Muscle of leg (tissue), 11 donors: ENCODE data around the gene XRCC1. TPM values are rescaled to one million over a fixed set of nuclear protein-coding genes. Genes with fewer than 3 reads are reported as not detected.
A peak's percentile ranks its signal among the peaks of the same experiment; 100 is the strongest.
"Not testable (repeated sequence)": the region's sequence is repeated elsewhere in the genome, so short reads cannot be mapped to it uniquely, and the experiment has no call there.

Source experiments
- DNase-seq: peaks from one replicate; pipeline ENCODE4 v3.0.0; 2013
- H3K27ac ChIP-seq: one replicate; pipeline ENCODE4 v1.5.1; 2013; ENCODE audit warnings: mild to moderate bottlenecking, low read length, control low read depth
- H3K27me3 ChIP-seq: one replicate; pipeline ENCODE4 v1.6.1; 2013; ENCODE audit warnings: low read length; ENCODE audit not compliant: control insufficient read depth, insufficient read depth
- H3K36me3 ChIP-seq: one replicate; pipeline ENCODE4 v1.6.1; 2013; ENCODE audit warnings: low read length; ENCODE audit not compliant: control insufficient read depth, insufficient read depth
- H3K4me1 ChIP-seq: one replicate; pipeline ENCODE4 v1.6.1; 2013; ENCODE audit warnings: low read length; ENCODE audit not compliant: control insufficient read depth, insufficient read depth
- H3K4me3 ChIP-seq: one replicate; pipeline ENCODE4 v1.5.1; 2013; ENCODE audit warnings: low read length, control low read depth
- H3K9me3 ChIP-seq: replicated peaks from 2 replicates; pipeline ENCODE4 v1.6.1; 2013; ENCODE audit warnings: low read depth, low read length; ENCODE audit not compliant: control insufficient read depth
- WGBS: methylation state at CpG from one replicate; pipeline ENCODE4 v1.1.5; 2013; ENCODE audit warnings: missing lambda C conversion rate; ENCODE audit not compliant: insufficient coverage; 5-methylcytosine and 5-hydroxymethylcytosine counted together
- polyA plus RNA-seq, 8 donors: library from polyadenylated mRNA; unstranded; fragments of 120-200 nt; gene quantifications; one replicate each; pipeline versions ENCODE4 v1.2.1 to v1.2.3, GENCODE V29; 2013; ENCODE audit warnings: inconsistent platforms in 1 of 8, low replicate concordance in 1 of 8; ENCODE audit not compliant: insufficient read length in 8 of 8, insufficient read depth in 1 of 8
- total RNA-seq: library from RNA; stranded (reverse); fragments of 120-200 nt; gene quantifications from one replicate; pipeline ENCODE4 v1.2.4, GENCODE V29; 2013

Gene XRCC1
- total and polyA plus RNA-seq, 9 donors, result 27.7 to 42.5 (median 34.8) TPM

- Histone ChIP-seq H3K4me1 (peaks cover 34% of the 10 kb centered on the region), H3K36me3 (peaks cover 52% of the 10 kb centered on the region), H3K27me3 (no peaks in the 10 kb centered on the region), H3K4me3 (no peak overlapping the region), H3K27ac (no peak overlapping the region), H3K9me3 (no peaks in the 10 kb centered on the region)
- no peak for DNase-seq
- WGBS, result 93% methylated on average over 37 of the region's 37 CpGs
These were observed 17.5 kb upstream of the XRCC1 start for GRCh38 chr19:43592800-43593350.

- H3K4me3 ChIP-seq, result no peak overlapping the region
- H3K27ac ChIP-seq, result no peak overlapping the region
- DNase-seq, result no peak
- peaks cover 49% of the 10 kb centered on the region for H3K36me3 ChIP-seq
- peaks cover 28% of the 10 kb centered on the region for H3K4me1 ChIP-seq
- H3K27me3 ChIP-seq, result no peaks in the 10 kb centered on the region
- WGBS, result 93% methylated on average over 60 of the region's 63 CpGs
- no peaks in the 10 kb centered on the region for H3K9me3 ChIP-seq
These were observed 16.8 kb upstream of the XRCC1 start for GRCh38 chr19:43591904-43592772.

- Histone ChIP-seq H3K36me3 (peaks cover 61% of the 10 kb centered on the region), H3K27ac (no peak overlapping the region), H3K4me1 (peaks cover 14% of the 10 kb centered on the region), H3K4me3 (no peak overlapping the region), H3K9me3 (no peaks in the 10 kb centered on the region), H3K27me3 (no peaks in the 10 kb centered on the region)
- WGBS, result 83% methylated on average over 4 of the region's 6 CpGs
- DNase-seq, result no peak
These were observed 14.4 kb upstream of the XRCC1 start for GRCh38 chr19:43589678-43590077.

- WGBS, result no CpG with 5 or more reads among the region's 5 CpGs
- Histone ChIP-seq H3K36me3 (peaks cover 58% of the 10 kb centered on the region), H3K27me3 (no peaks in the 10 kb centered on the region), H3K4me1 (peaks cover 10% of the 10 kb centered on the region), H3K27ac (no peak overlapping the region), H3K9me3 (no peaks in the 10 kb centered on the region), H3K4me3 (no peak overlapping the region)
- DNase-seq, result no peak
These were observed 13.9 kb upstream of the XRCC1 start for GRCh38 chr19:43589277-43589676.

GRCh38 chr19:43587029-43587428 lies 11.7 kb upstream of the XRCC1 start:
- H3K27me3 ChIP-seq, H3K4me1 ChIP-seq, H3K9me3 ChIP-seq, H3K27ac ChIP-seq, DNase-seq, H3K4me3 ChIP-seq: not testable (repeated sequence)
- 92% methylated on average over 2 of the region's 3 CpGs for WGBS
- H3K36me3 ChIP-seq, result peaks cover 37% of the 10 kb centered on the region

- H3K4me3 ChIP-seq, result no peak overlapping the region
- no peaks in the 10 kb centered on the region for H3K27me3 ChIP-seq
- no peak for DNase-seq
- H3K4me1 ChIP-seq, result peaks cover 5% of the 10 kb centered on the region
- H3K36me3 ChIP-seq, result peaks cover 35% of the 10 kb centered on the region
- no peaks in the 10 kb centered on the region for H3K9me3 ChIP-seq
- no peak overlapping the region for H3K27ac ChIP-seq
- WGBS, result 93% methylated on average over 1 of the region's 2 CpGs
These were observed 11.0 kb upstream of the XRCC1 start for GRCh38 chr19:43586346-43586745.

GRCh38 chr19:43584484-43584883 lies 9.2 kb upstream of the XRCC1 start:
- H3K4me3 ChIP-seq, result no peak overlapping the region
- no peak overlapping the region for H3K27ac ChIP-seq
- no CpG with 5 or more reads among the region's 1 CpG for WGBS
- DNase-seq, result no peak
- no peaks in the 10 kb centered on the region for H3K27me3 ChIP-seq
- no peaks in the 10 kb centered on the region for H3K9me3 ChIP-seq
- peaks cover 17% of the 10 kb centered on the region for H3K36me3 ChIP-seq
- peaks cover 15% of the 10 kb centered on the region for H3K4me1 ChIP-seq

- Histone ChIP-seq H3K27ac (no peak overlapping the region), H3K9me3 (no peaks in the 10 kb centered on the region), H3K36me3 (peaks cover 12% of the 10 kb centered on the region), H3K4me3 (no peak overlapping the region), H3K4me1 (peaks cover 15% of the 10 kb centered on the region), H3K27me3 (no peaks in the 10 kb centered on the region)
- 86% methylated on average over 1 of the region's 2 CpGs for WGBS
- DNase-seq, result no peak
These were observed 7.2 kb upstream of the XRCC1 start for GRCh38 chr19:43582495-43582894.

- no peak overlapping the region for H3K27ac ChIP-seq
- H3K36me3 ChIP-seq, result peaks cover 10% of the 10 kb centered on the region
- no peak for DNase-seq
- H3K4me3 ChIP-seq, result peak overlapping the region; percentile 67
- H3K4me1 ChIP-seq, result peaks cover 17% of the 10 kb centered on the region
- no peaks in the 10 kb centered on the region for H3K27me3 ChIP-seq
- 80% methylated on average over 7 of the region's 7 CpGs for WGBS
- no peaks in the 10 kb centered on the region for H3K9me3 ChIP-seq
These were observed 6.1 kb upstream of the XRCC1 start for GRCh38 chr19:43581467-43581866.

- H3K4me1 ChIP-seq, result peaks cover 30% of the 10 kb centered on the region
- no peak overlapping the region for H3K27ac ChIP-seq
- DNase-seq, result no peak
- H3K27me3 ChIP-seq, result no peaks in the 10 kb centered on the region
- H3K9me3 ChIP-seq, result no peaks in the 10 kb centered on the region
- 84% methylated on average over 3 of the region's 3 CpGs for WGBS
- H3K36me3 ChIP-seq, result peaks cover 7% of the 10 kb centered on the region
- H3K4me3 ChIP-seq, result no peak overlapping the region
These were observed 3.5 kb upstream of the XRCC1 start for GRCh38 chr19:43578787-43579186.
